ENCODE results near the gene BTN1A1. TPM values are rescaled to one million over a fixed set of nuclear protein-coding genes. Genes with fewer than 3 reads are reported as not detected.

Gene BTN1A1
- total RNA-seq, 1 experiment from 2014 or later: 0.15 TPM

DNA sequence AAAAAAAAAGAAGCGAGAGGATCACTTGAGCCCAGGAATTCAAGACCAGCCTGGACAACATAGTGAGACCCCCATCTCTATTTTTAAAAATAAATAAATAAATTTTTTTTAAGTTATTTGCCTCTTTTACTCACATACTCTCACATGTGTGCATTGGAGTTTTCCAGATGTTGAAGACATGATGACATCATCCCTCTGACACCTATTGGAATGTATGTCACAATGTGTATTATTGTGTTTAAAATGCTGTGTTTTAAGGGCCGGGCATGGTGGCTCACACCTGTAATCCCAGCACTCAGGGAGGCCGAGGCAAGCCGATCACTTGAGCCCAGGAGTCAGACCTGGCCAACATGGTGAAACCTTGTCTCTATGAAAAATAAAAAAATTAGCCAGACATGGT is 17.8 kb upstream of the BTN1A1 start:
- no peak overlapping the region for H3K4me3 Mint-ChIP-seq
- CTCF ChIA-PET: no interaction called here

DNA sequence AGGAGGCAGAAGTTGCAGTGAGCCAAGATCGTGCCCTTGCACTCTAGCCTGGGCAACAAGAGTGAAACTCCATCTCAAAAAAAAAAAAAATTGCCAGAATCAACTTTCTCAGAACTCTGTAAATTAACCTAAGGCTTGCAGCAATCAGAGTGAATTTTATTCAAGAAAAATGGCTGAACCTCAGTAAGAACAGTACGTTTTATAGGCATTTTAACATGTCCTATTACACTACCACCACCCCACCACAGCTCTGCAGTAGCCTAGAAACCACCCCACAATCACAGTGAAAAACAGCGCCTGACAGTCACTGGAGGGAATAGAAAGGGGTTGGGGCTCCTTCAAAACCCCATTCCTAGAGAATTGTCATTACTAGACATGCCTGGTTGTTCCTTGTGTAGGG is 16.4 kb upstream of the BTN1A1 start:
- POLR2A ChIA-PET: interaction anchor here (0.7 kb wide), 1 partner anchor 57 kb away, joined by 3 read pairs; no protein-coding TSS in a partner anchor
- CTCF ChIA-PET: no interaction called here
- H3K4me1 Mint-ChIP-seq: no peaks in the 10 kb centered on the region

More for the DNA sequence above, 17.8 kb upstream of the BTN1A1 start:
- ATAC-seq (no peak), DNase-seq (ENCODE audit: low spot score) (no peak)
- TF ChIP-seq NR1H2 (CRISPR knock-in tag; IDR thresholded peaks at IDR 0.05) (no peak), IRF2 (CRISPR knock-in tag; IDR thresholded peaks at IDR 0.05; ENCODE audit: borderline replicate concordance, low read depth) (no peak), JAZF1 (CRISPR knock-in tag; IDR thresholded peaks at IDR 0.05) (no peak), OVOL2 (CRISPR knock-in tag; IDR thresholded peaks at IDR 0.05; ENCODE audit: borderline replicate concordance) (no peak), ZNF219 (CRISPR knock-in tag; IDR thresholded peaks at IDR 0.05; ENCODE audit: borderline replicate concordance) (no peak), ZNF232 (CRISPR knock-in tag; IDR thresholded peaks at IDR 0.05) (no peak), ETV6 (CRISPR knock-in tag; IDR thresholded peaks at IDR 0.05) (no peak), GRHL2 (CRISPR knock-in tag; IDR thresholded peaks at IDR 0.05; ENCODE audit: insufficient replicate concordance, severe bottlenecking) (no peak), TCF7 (CRISPR knock-in tag; IDR thresholded peaks at IDR 0.05; ENCODE audit: low read depth) (no peak)
- TF ChIP-seq, protein P1, sequence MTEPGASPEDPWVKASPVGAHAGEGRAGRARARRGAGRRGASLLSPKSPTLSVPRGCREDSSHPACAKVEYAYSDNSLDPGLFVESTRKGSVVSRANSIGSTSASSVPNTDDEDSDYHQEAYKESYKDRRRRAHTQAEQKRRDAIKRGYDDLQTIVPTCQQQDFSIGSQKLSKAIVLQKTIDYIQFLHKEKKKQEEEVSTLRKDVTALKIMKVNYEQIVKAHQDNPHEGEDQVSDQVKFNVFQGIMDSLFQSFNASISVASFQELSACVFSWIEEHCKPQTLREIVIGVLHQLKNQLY (CRISPR knock-in tag; IDR thresholded peaks at IDR 0.05): no peak
- TF ChIP-seq, protein P2, sequence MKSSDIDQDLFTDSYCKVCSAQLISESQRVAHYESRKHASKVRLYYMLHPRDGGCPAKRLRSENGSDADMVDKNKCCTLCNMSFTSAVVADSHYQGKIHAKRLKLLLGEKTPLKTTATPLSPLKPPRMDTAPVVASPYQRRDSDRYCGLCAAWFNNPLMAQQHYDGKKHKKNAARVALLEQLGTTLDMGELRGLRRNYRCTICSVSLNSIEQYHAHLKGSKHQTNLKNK (CRISPR knock-in tag; IDR thresholded peaks at IDR 0.05): no peak
- TF ChIP-seq, protein P3, sequence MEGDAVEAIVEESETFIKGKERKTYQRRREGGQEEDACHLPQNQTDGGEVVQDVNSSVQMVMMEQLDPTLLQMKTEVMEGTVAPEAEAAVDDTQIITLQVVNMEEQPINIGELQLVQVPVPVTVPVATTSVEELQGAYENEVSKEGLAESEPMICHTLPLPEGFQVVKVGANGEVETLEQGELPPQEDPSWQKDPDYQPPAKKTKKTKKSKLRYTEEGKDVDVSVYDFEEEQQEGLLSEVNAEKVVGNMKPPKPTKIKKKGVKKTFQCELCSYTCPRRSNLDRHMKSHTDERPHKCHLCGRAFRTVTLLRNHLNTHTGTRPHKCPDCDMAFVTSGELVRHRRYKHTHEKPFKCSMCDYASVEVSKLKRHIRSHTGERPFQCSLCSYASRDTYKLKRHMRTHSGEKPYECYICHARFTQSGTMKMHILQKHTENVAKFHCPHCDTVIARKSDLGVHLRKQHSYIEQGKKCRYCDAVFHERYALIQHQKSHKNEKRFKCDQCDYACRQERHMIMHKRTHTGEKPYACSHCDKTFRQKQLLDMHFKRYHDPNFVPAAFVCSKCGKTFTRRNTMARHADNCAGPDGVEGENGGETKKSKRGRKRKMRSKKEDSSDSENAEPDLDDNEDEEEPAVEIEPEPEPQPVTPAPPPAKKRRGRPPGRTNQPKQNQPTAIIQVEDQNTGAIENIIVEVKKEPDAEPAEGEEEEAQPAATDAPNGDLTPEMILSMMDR (IDR thresholded peaks at IDR 0.05): no peak
- Mint-ChIP-seq H3K4me1 (no peaks in the 10 kb centered on the region), H3K27ac (no peak overlapping the region), H3K36me3 (0 out of 2 replicates have a peak, but pooled peaks cover 5% of the 10 kb centered on the region), H3K9me3 (peaks cover 11% of the 10 kb centered on the region), H3K27me3 (ENCODE audit: low read depth) (no peaks in the 10 kb centered on the region)
- POLR2A ChIA-PET: no interaction called here

More for the DNA sequence above, 16.4 kb upstream of the BTN1A1 start:
- H3K27me3 Mint-ChIP-seq (ENCODE audit: low read depth): no peaks in the 10 kb centered on the region; the same call in none of the 2 replicates
- no peak for DNase-seq (ENCODE audit: low spot score)
- no peak overlapping the region for H3K4me3 Mint-ChIP-seq
- no peak for TF ChIP-seq NFYB (CRISPR knock-in tag; conservative IDR thresholded peaks at IDR 0.05; ENCODE audit: low read depth)
- TF ChIP-seq, protein P1 (CRISPR knock-in tag; IDR thresholded peaks at IDR 0.05): no peak
- TF ChIP-seq JAZF1 (CRISPR knock-in tag; IDR thresholded peaks at IDR 0.05): no peak
- TF ChIP-seq, protein P4, sequence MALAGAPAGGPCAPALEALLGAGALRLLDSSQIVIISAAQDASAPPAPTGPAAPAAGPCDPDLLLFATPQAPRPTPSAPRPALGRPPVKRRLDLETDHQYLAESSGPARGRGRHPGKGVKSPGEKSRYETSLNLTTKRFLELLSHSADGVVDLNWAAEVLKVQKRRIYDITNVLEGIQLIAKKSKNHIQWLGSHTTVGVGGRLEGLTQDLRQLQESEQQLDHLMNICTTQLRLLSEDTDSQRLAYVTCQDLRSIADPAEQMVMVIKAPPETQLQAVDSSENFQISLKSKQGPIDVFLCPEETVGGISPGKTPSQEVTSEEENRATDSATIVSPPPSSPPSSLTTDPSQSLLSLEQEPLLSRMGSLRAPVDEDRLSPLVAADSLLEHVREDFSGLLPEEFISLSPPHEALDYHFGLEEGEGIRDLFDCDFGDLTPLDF (CRISPR knock-in tag; IDR thresholded peaks at IDR 0.05): no peak
- no peak for TF ChIP-seq TCF7 (CRISPR knock-in tag; IDR thresholded peaks at IDR 0.05; ENCODE audit: low read depth)
- no peak for TF ChIP-seq ESRRA (CRISPR knock-in tag; IDR thresholded peaks at IDR 0.05; ENCODE audit: borderline replicate concordance)
- no peak for TF ChIP-seq ZNF671 (CRISPR knock-in tag; IDR thresholded peaks at IDR 0.05)
- TF ChIP-seq ATF1 (CRISPR knock-in tag; IDR thresholded peaks at IDR 0.05): no peak
- TF ChIP-seq, protein P5, sequence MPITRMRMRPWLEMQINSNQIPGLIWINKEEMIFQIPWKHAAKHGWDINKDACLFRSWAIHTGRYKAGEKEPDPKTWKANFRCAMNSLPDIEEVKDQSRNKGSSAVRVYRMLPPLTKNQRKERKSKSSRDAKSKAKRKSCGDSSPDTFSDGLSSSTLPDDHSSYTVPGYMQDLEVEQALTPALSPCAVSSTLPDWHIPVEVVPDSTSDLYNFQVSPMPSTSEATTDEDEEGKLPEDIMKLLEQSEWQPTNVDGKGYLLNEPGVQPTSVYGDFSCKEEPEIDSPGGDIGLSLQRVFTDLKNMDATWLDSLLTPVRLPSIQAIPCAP (CRISPR knock-in tag; IDR thresholded peaks at IDR 0.05): no peak
- TF ChIP-seq, protein P6, sequence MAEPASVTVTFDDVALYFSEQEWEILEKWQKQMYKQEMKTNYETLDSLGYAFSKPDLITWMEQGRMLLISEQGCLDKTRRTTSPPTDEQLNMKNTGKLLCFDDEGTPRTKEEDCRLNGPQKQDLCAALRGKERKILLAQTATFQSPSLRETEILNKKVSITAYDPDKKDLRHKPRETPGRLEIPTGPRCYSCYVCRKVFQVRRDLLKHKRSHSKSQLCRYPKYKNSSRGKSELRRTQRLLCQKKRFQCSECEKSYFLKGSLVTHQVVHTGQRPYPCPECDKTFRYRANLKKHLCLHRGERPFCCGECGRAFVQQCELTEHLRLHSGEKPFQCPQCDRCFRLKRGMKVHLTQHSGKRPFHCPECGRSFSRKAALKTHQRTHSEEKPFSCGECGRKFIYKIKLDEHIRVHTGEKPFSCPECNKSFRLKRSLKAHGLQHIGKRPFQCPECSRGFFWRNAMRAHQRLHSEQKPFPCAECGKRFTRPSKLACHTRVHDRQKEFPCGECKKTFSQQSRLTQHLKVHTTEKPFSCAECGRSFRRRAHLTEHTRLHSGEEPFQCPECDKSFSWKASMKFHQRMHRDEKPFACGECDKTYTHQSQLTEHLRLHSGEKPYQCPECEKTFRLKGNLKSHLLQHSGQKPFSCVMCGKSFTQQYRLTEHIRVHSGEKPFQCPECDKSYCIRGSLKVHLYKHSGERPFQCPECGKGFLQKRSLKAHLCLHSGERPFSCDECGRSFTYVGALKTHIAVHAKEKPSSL (CRISPR knock-in tag; conservative IDR thresholded peaks at IDR 0.05): no peak
- TF ChIP-seq ZNF232 (CRISPR knock-in tag; IDR thresholded peaks at IDR 0.05): no peak
- no peak for TF ChIP-seq NFE2L1 (CRISPR knock-in tag; IDR thresholded peaks at IDR 0.05)
- no peak for TF ChIP-seq ZNF219 (CRISPR knock-in tag; IDR thresholded peaks at IDR 0.05; ENCODE audit: borderline replicate concordance)
- no peak for TF ChIP-seq ZBTB21 (CRISPR knock-in tag; IDR thresholded peaks at IDR 0.05; ENCODE audit: borderline replicate concordance)
- no peak for TF ChIP-seq SOX15 (CRISPR knock-in tag; IDR thresholded peaks at IDR 0.05)
- TF ChIP-seq FOXJ3 (CRISPR knock-in tag; IDR thresholded peaks at IDR 0.05; ENCODE audit: borderline replicate concordance): no peak
- peaks cover 11% of the 10 kb centered on the region for H3K9me3 Mint-ChIP-seq
- H3K36me3 Mint-ChIP-seq: 0 out of 2 replicates have a peak, but pooled peaks cover 5% of the 10 kb centered on the region
- ATAC-seq: no peak
- H3K27ac Mint-ChIP-seq: no peak overlapping the region

Measured in WTC11 (cell line).